ENCODE measurements around the gene APPL2.

DNA sequence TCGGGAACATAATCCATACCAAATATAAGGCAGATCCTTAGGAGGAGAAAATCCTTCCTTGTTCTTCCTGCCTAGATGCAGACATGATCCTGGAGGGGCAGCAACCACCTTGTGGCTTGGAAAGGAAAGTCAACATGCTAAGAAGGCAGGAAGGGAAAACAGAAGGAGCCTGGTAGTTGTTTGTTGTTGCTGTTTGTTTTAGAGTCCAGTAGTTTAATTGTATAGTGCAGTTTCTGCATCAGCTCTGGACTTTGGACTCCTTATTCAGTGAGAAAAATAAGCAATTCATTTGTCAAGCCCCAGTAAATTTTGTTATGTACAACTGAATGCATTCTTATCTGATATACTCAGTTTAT, 45.7 kb upstream of the APPL2 start:
- no peak for TF ChIP-seq EZH2phosphoT487 (IDR thresholded peaks at IDR 0.05; ENCODE audit: borderline replicate concordance, low read length)
- TF ChIP-seq, protein P1, sequence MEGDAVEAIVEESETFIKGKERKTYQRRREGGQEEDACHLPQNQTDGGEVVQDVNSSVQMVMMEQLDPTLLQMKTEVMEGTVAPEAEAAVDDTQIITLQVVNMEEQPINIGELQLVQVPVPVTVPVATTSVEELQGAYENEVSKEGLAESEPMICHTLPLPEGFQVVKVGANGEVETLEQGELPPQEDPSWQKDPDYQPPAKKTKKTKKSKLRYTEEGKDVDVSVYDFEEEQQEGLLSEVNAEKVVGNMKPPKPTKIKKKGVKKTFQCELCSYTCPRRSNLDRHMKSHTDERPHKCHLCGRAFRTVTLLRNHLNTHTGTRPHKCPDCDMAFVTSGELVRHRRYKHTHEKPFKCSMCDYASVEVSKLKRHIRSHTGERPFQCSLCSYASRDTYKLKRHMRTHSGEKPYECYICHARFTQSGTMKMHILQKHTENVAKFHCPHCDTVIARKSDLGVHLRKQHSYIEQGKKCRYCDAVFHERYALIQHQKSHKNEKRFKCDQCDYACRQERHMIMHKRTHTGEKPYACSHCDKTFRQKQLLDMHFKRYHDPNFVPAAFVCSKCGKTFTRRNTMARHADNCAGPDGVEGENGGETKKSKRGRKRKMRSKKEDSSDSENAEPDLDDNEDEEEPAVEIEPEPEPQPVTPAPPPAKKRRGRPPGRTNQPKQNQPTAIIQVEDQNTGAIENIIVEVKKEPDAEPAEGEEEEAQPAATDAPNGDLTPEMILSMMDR (conservative IDR thresholded peaks at IDR 0.05; ENCODE audit: low read depth, low read length): peak; percentile 38; the same call in 1 of the 2 replicates
